Breast epithelium (tissue), 3 donors: ENCODE measurements around the gene CYP4F22.

Source experiments
- POLR2A ChIP-seq: fragments of 450-650 bp; IDR thresholded peaks from one replicate; pipeline ENCODE4 v1.6.1; 2016; ENCODE audit warnings: antibody characterized with exemption, mild to moderate bottlenecking, moderate library complexity
- POLR2AphosphoS5 ChIP-seq, 3 donors: sonication (generic); formaldehyde crosslinking; IDR thresholded peaks; one replicate each; pipeline ENCODE4 v1.6.1; 2017; ENCODE audit warnings: antibody characterized with exemption in 3 of 3

DNA sequence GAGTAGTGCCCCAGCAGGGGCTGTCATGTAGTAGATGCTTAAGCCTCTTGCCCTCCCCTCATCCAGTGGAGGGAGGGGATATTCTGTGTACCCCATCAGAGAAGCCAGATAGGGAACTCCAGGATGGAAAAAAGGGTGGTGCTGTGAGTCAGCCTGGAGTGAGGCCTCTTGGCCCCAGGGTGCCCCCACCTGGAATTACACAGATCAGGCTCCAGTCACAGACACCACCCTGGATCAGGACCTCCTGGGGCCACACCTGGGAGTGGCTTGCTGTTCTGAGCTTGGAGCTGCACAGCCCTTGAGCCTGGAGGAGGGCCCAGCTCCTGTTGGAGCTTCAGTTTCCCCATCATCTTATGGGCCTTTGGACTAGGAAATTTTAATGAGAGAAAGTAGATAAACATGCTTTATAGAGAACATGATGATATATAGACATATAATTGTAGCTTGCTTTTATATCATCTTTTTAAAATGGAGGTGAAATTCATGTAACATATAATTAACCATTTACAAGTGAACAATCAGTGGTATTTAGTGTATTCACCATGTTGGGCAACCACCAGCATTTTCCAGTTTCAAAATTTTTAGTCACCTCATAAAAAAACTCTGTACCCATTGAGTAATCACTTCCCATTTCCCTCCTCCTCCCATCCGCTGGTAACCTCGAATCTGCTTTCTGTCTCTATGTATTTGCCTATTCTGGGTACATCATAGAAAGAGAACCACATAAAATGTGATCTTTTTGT is 24.6 kb downstream of the CYP4F22 start:
- TF ChIP-seq POLR2AphosphoS5 (IDR thresholded peaks at IDR 0.05) (no peak), POLR2A (no peak)
